Nephron (organoid): Measurements from ENCODE around the gene CST3.
"Not testable (repeated sequence)": the region's sequence is repeated elsewhere in the genome, so short reads cannot be mapped to it uniquely, and the experiment has no call there.

Source experiments
- H3K27ac Mint-ChIP-seq, 3 experiments: 2 replicates each; pipeline ENCODE4 v1.8.0; 2020; ENCODE audit warnings: mixed read lengths in 3 of 3, mild to moderate bottlenecking in 2 of 3, moderate library complexity in 1 of 3
- H3K27me3 Mint-ChIP-seq: 2 replicates; pipeline ENCODE4 v1.8.0; 2021; ENCODE audit warnings: low read depth, mild to moderate bottlenecking, moderate library complexity, mixed read lengths
- H3K36me3 Mint-ChIP-seq: 2 replicates; pipeline ENCODE4 v1.8.0; 2020; ENCODE audit warnings: low read depth, mixed read lengths
- H3K4me1 Mint-ChIP-seq: 2 replicates; pipeline ENCODE4 v1.8.0; 2020; ENCODE audit warnings: mixed read lengths
- H3K4me3 Mint-ChIP-seq, 3 experiments: 2 replicates each; pipeline ENCODE4 v1.8.0; 2020; ENCODE audit warnings: mild to moderate bottlenecking in 3 of 3, mixed read lengths in 3 of 3, moderate library complexity in 2 of 3
- H3K9me3 Mint-ChIP-seq: 2 replicates; pipeline ENCODE4 v1.8.0; 2020; ENCODE audit warnings: mixed read lengths
- TF ChIP-seq, protein P1 (sequence below), 3 experiments: fragments of 200-600 bp; sonication (generic); IDR thresholded peaks; one replicate each; pipeline ENCODE4 v1.5.0; 2021; ENCODE audit warnings: antibody characterized with exemption in 3 of 3; ENCODE audit not compliant: unreplicated experiment in 3 of 3

Gene CST3

DNA sequence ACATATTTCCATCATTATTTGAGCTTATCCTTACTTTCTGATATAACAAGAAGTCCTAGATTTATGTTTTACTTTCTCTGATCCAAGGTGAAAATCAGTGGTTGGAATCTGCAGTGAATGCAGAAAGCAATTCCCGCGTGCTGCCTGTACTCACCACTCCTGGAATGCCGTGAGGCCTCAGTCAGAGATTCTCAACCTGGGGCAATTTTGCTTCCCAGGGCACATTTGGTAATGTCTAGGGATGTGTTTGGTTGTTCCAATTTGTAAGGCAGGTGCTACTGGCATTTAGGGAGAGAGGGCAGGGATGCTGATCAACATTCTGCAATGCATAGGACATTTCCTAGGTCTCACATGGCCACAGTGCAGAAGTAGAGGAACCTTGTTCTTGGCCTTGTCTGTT is 27.2 kb upstream of the CST3 start:
- Mint-ChIP-seq H3K27me3 (no peaks in the 10 kb centered on the region), H3K4me3 (no peak overlapping the region), H3K27ac (no peak overlapping the region), H3K9me3 (no peaks in the 10 kb centered on the region), H3K36me3 (no peaks in the 10 kb centered on the region), H3K4me1 (peaks cover 3% of the 10 kb centered on the region)
- TF ChIP-seq, protein P1, sequence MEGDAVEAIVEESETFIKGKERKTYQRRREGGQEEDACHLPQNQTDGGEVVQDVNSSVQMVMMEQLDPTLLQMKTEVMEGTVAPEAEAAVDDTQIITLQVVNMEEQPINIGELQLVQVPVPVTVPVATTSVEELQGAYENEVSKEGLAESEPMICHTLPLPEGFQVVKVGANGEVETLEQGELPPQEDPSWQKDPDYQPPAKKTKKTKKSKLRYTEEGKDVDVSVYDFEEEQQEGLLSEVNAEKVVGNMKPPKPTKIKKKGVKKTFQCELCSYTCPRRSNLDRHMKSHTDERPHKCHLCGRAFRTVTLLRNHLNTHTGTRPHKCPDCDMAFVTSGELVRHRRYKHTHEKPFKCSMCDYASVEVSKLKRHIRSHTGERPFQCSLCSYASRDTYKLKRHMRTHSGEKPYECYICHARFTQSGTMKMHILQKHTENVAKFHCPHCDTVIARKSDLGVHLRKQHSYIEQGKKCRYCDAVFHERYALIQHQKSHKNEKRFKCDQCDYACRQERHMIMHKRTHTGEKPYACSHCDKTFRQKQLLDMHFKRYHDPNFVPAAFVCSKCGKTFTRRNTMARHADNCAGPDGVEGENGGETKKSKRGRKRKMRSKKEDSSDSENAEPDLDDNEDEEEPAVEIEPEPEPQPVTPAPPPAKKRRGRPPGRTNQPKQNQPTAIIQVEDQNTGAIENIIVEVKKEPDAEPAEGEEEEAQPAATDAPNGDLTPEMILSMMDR (IDR thresholded peaks at IDR 0.05; ENCODE audit: unreplicated experiment in 3 of 3) = no peak

DNA sequence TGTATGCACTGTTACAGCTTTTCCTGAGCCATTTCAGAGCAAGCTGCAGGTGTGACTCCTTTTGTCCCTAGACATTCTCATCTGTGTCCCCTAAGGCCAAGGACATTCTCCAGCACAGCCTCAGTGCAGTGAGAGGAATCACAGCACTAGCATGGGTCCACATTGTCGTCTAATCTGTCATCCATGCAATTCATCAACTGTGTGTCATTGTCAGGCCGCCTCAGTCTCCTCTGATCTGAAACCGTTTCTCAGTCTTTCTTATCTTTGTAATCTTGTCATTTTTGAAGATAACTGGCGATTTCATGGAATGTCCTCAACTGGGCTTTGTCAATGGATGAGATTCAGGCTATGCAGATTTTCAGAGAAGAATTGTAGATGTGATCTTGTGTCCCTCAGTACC is 26.3 kb upstream of the CST3 start:
- H3K4me1 Mint-ChIP-seq, H3K36me3 Mint-ChIP-seq, H3K4me3 Mint-ChIP-seq, H3K9me3 Mint-ChIP-seq, H3K27ac Mint-ChIP-seq, H3K27me3 Mint-ChIP-seq: not testable (repeated sequence)

DNA sequence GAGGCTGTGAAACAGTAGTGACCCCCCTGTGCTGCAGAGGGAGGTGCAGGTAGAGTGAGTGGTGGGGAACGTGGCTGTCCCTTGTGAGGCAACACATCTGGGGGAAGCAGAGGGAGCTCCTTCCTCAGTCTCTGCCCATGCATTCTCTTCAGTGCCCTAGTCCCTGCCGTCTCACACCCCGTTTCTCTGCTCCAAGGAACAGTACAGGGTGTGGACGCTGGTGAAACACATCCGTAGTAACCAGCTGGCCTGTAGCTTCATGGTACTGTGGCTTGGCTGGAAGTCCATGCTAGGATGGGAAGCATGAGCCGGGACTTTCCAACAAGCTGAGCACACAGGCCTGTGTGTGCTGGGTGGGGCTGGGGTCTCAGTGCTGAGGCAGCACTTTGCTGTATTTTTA is 25.4 kb upstream of the CST3 start:
- no peaks in the 10 kb centered on the region for H3K36me3 Mint-ChIP-seq
- no peak overlapping the region for H3K27ac Mint-ChIP-seq
- no peaks in the 10 kb centered on the region for H3K9me3 Mint-ChIP-seq
- peaks cover 4% of the 10 kb centered on the region for H3K27me3 Mint-ChIP-seq
- no peak overlapping the region for H3K4me3 Mint-ChIP-seq
- TF ChIP-seq, protein P1 (IDR thresholded peaks at IDR 0.05; ENCODE audit: unreplicated experiment in 3 of 3) = no peak
- peaks cover 14% of the 10 kb centered on the region for H3K4me1 Mint-ChIP-seq

DNA sequence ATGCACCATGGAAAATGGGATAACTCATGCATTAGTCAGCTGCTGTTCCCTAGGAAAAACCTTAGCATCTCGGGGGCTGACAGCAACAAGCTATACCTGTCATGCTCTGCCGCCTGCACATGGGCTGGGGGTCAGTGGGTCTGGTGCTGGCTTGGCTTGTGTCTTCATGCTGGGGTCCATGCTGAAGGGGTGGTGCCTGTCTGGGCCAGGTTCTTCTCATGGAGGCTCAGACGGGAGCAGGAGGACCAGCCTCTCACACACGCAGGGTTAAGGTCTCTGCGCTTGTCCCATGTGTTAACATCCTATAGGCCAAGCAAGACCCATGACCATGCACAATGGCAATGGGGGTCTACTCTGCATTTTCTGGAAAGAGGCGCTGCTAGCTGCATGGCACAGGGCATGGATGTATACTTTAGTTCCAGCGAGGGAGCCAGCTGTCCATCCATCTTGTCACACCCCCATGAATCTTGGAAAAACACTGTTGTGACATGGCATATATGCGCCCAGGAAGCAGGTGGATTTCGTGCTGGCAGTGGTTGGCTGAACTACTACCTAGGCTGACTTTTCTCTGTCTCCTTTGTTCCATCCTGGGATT is 24.6 kb upstream of the CST3 start:
- peaks cover 14% of the 10 kb centered on the region for H3K4me1 Mint-ChIP-seq
- H3K27ac Mint-ChIP-seq = no peak overlapping the region
- TF ChIP-seq, protein P1 (IDR thresholded peaks at IDR 0.05; ENCODE audit: unreplicated experiment in 3 of 3) = no peak
- no peak overlapping the region for H3K4me3 Mint-ChIP-seq
- no peaks in the 10 kb centered on the region for H3K9me3 Mint-ChIP-seq
- H3K27me3 Mint-ChIP-seq = peaks cover 4% of the 10 kb centered on the region
- H3K36me3 Mint-ChIP-seq = no peaks in the 10 kb centered on the region

DNA sequence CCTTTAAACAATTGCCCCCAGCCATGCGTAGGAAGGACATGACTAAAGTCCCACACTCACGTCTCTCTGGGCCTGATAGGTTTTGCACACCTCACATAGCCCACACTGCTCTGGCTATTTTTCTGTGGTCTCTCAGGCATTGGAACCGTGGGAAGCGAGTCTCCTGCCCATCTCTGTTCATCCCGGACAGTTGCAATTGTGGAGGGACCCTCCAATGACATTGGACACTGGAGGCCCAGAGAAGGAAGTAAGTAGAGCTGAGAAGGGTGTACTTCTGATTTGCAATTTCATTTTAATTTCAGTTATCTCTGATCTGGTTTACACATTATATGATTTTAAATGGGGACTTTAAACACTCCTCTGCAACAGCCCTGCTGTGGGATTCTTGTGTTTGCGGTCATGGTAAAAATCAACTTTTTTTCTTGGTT is 23.3 kb upstream of the CST3 start:
- Mint-ChIP-seq H3K27ac (no peak overlapping the region), H3K4me3 (no peak overlapping the region), H3K4me1 (peaks cover 14% of the 10 kb centered on the region), H3K27me3 (peaks cover 4% of the 10 kb centered on the region), H3K9me3 (no peaks in the 10 kb centered on the region), H3K36me3 (no peaks in the 10 kb centered on the region)
- TF ChIP-seq, protein P1 (IDR thresholded peaks at IDR 0.05; ENCODE audit: unreplicated experiment in 3 of 3) = no peak

DNA sequence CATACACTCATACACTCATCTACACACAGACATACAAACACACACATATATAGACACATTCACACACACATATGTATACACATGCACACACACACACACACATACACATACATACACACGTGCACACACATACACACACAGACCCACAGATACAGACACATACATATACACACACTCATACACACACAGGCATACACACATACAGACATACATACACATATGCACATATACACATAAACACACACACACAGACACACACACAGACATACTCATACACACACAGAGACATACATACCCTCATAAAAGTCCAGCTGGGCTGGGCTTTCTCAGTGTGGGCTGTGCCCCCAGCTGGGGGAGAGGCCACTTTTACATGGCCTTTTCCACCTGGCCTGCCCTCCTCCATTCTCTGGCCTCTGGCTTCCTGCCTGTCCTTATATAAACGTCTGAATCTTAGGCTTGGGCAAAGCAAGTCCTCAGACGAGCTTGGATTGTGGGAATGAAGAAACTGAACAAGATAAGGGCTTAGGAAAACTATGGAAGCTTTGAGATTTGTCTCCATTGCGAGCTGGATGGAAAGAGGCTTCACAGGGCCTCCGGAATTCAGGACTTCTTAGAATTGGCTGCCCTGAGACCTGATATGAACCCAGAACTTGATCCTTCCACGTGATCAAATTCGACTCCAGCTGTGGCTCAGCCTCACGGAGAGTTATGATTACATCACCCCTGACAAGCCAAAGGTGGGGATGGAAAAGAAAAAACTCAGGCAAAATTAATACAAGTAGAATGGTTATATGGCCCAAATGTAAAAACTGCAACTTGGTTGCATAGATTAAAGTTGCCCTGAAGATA is 22.5 kb upstream of the CST3 start:
- peaks cover 14% of the 10 kb centered on the region for H3K4me1 Mint-ChIP-seq
- H3K4me3 Mint-ChIP-seq = no peak overlapping the region
- H3K9me3 Mint-ChIP-seq = no peaks in the 10 kb centered on the region
- no peaks in the 10 kb centered on the region for H3K36me3 Mint-ChIP-seq
- peaks cover 4% of the 10 kb centered on the region for H3K27me3 Mint-ChIP-seq
- TF ChIP-seq, protein P1 (IDR thresholded peaks at IDR 0.05; ENCODE audit: unreplicated experiment in 3 of 3) = no peak
- peak overlapping the region; percentile 4 to 67 (median 47) for H3K27ac Mint-ChIP-seq

DNA sequence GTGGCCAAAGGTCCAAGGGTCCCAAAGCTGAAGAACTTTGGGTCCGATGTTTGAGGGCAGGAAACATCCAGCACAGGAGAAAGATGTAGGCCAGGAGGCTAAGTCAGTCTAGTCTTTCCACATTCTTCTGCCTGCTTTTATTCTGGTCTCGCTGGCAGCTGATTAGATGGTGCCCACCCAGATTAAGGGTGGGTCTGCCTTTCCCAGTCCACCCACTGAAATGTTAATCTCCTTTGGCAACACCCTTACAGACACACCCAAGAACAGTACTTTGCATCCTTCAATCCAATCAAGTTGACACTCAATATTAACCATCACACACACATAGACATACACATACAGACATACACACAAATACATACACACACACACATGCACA is 21.8 kb upstream of the CST3 start:
- H3K36me3 Mint-ChIP-seq, H3K4me3 Mint-ChIP-seq, H3K27me3 Mint-ChIP-seq, H3K9me3 Mint-ChIP-seq: not testable (repeated sequence)
- H3K4me1 Mint-ChIP-seq = peaks cover 14% of the 10 kb centered on the region
- H3K27ac Mint-ChIP-seq = peak overlapping the region; percentile 47 to 88 (median 67)
